Endothelial cell of umbilical vein (primary cell): ENCODE data around the gene RHOC. TPM values are rescaled to one million over a fixed set of nuclear protein-coding genes. Genes with fewer than 3 reads are reported as not detected.

Experiments used
- BruUV-seq: library from RNA; stranded (reverse); fragments of 400-500 nt; replicated peaks from 2 replicates; lab custom pipeline; 2021; lab: Mats Ljungman, UMichigan
- CTCF ChIA-PET: fragments of 300-600, 350-600 bp; sonication (Branson Sonifier 250); formaldehyde crosslinking; loops from one replicate; lab custom pipeline; 2021; ENCODE audit warnings: antibody characterized with exemption, inconsistent platforms; lab: Charles Lee
- POLR2A ChIA-PET: fragments of 300-600, 350-600 bp; sonication (Branson Sonifier 250); formaldehyde crosslinking; loops from one replicate; lab custom pipeline; 2021; ENCODE audit warnings: antibody characterized with exemption, inconsistent platforms; lab: Charles Lee
- DNase-seq: peaks from one replicate; pipeline ENCODE4 v3.0.0-alpha.2; 2011; ENCODE audit warnings: low read depth, low spot score
- FAIRE-seq: peaks from 2 replicates; lab custom pipeline; 2011; peaks lifted over from hg19 to GRCh38; lab: Jason Lieb, UNC
- H2AFZ ChIP-seq: 2 replicates; pipeline ENCODE4 v1.6.0; 2012; ENCODE audit warnings: low read depth, low read length, control low read depth, inconsistent platforms
- H3K27ac ChIP-seq: 2 replicates; pipeline ENCODE4 v1.5.1; 2011; ENCODE audit warnings: low read depth, mild to moderate bottlenecking, control low read depth, low read length, moderate library complexity; ENCODE audit not compliant: insufficient read depth
- H3K27me3 ChIP-seq, 2 experiments: 2 replicates each; pipeline versions ENCODE4 v1.6.0 to v1.6.1; 2011; ENCODE audit warnings: low read length in 2 of 2, mixed read lengths in 1 of 2; ENCODE audit not compliant: control insufficient read depth in 2 of 2, insufficient read depth in 2 of 2
- H3K36me3 ChIP-seq, 2 experiments: 2 replicates in 1 of 2; 3 replicates in 1 of 2; pipeline ENCODE4 v1.5.1; 2011; ENCODE audit warnings: low read length in 2 of 2, mild to moderate bottlenecking in 1 of 2, moderate library complexity in 1 of 2; ENCODE audit not compliant: control insufficient read depth in 2 of 2, insufficient read depth in 2 of 2; ENCODE audit errors: extremely low read depth in 1 of 2
- H3K4me1 ChIP-seq: 3 replicates; pipeline ENCODE4 v1.5.1; 2011; ENCODE audit warnings: mild to moderate bottlenecking, low read length; ENCODE audit not compliant: control insufficient read depth, insufficient read depth; ENCODE audit errors: extremely low read depth
- H3K4me2 ChIP-seq: 2 replicates; pipeline ENCODE4 v1.6.1; 2011; ENCODE audit warnings: low read length, control low read depth, mixed read lengths; ENCODE audit not compliant: insufficient read depth
- H3K4me3 ChIP-seq, 3 experiments: fragments of 200-600 bp in 1 of 3; sonication (generic), shearing (Covaris generic) in 1 of 3; replicated peaks in 1 of 3; 2 replicates each; pipeline ENCODE4 v1.5.1; 2011 to 2016; ENCODE audit warnings: control low read depth in 3 of 3, low read length in 3 of 3, mild to moderate bottlenecking in 2 of 3, inconsistent platforms in 1 of 3, low read depth in 1 of 3, moderate library complexity in 1 of 3; ENCODE audit not compliant: insufficient read depth in 1 of 3
- H3K79me2 ChIP-seq: 2 replicates; pipeline ENCODE4 v1.6.0; 2012; ENCODE audit warnings: low read length, inconsistent platforms; ENCODE audit not compliant: control insufficient read depth, insufficient read depth
- H3K9ac ChIP-seq: replicated peaks from 2 replicates; pipeline ENCODE3; 2011; ENCODE audit warnings: low read length, control low read depth; ENCODE audit not compliant: insufficient read depth; ENCODE audit errors: extremely low read depth
- H3K9me1 ChIP-seq: replicated peaks from 3 replicates; pipeline ENCODE4 v1.6.0; 2011; ENCODE audit warnings: mild to moderate bottlenecking, low read length; ENCODE audit not compliant: control insufficient read depth, insufficient read depth; ENCODE audit errors: extremely low read depth
- H3K9me3 ChIP-seq: replicated peaks from 2 replicates; pipeline ENCODE4 v1.5.1; 2012; ENCODE audit warnings: low read length, inconsistent platforms; ENCODE audit not compliant: control insufficient read depth, insufficient read depth
- H4K20me1 ChIP-seq: replicated peaks from 2 replicates; pipeline ENCODE3; 2011; ENCODE audit warnings: mild to moderate bottlenecking, low read length; ENCODE audit not compliant: control insufficient read depth, insufficient read depth; ENCODE audit errors: extremely low read depth
- CTCF ChIP-seq, 2 donors: IDR thresholded peaks; 1 replicate in 1 of 2; 2 replicates in 1 of 2; pipeline ENCODE4 v1.5.1; 2011; ENCODE audit warnings: low read length in 2 of 2, mild to moderate bottlenecking in 2 of 2, moderate library complexity in 2 of 2, control low read depth in 1 of 2, inconsistent platforms in 1 of 2, low read depth in 1 of 2; ENCODE audit not compliant: insufficient read depth in 1 of 2; ENCODE audit errors: extremely low read depth in 1 of 2
- EZH2 ChIP-seq: IDR thresholded peaks from 2 replicates; pipeline ENCODE4 v1.6.1; 2012; ENCODE audit warnings: borderline replicate concordance, low read depth, mild to moderate bottlenecking, moderate library complexity, low read length, inconsistent platforms; ENCODE audit not compliant: severe bottlenecking
- FOS ChIP-seq: IDR thresholded peaks from 2 replicates; pipeline ENCODE4 v1.6.1; 2011; ENCODE audit warnings: mild to moderate bottlenecking, low read length, moderate library complexity, borderline replicate concordance; ENCODE audit not compliant: insufficient read depth
- GATA2 ChIP-seq: IDR thresholded peaks from 2 replicates; pipeline ENCODE4 v1.7.0; 2011; ENCODE audit warnings: low read depth, mild to moderate bottlenecking, moderate library complexity, mixed read lengths, low read length; ENCODE audit not compliant: insufficient read length, insufficient read depth
- JUN ChIP-seq: IDR thresholded peaks from 2 replicates; pipeline ENCODE4 v1.6.1; 2011; ENCODE audit warnings: borderline replicate concordance, low read depth; ENCODE audit not compliant: insufficient read length, insufficient read depth
- MAX ChIP-seq: IDR thresholded peaks from 2 replicates; pipeline ENCODE4 v1.6.1; 2011; ENCODE audit not compliant: insufficient read depth, insufficient read length
- MYC ChIP-seq: IDR thresholded peaks from one replicate; pipeline ENCODE4 v1.6.1; 2011; ENCODE audit warnings: mild to moderate bottlenecking, low read depth, low read length
- POLR2A ChIP-seq: IDR thresholded peaks from 2 replicates; pipeline ENCODE4 v1.6.1; 2012; ENCODE audit warnings: low read depth, mild to moderate bottlenecking, control low read depth, low read length
- POLR2AphosphoS5 ChIP-seq: IDR thresholded peaks from 2 replicates; pipeline ENCODE4 v1.6.1; 2012; ENCODE audit warnings: low read depth, mild to moderate bottlenecking, control low read depth, low read length, moderate library complexity; ENCODE audit not compliant: insufficient read depth
- dilution Hi-C: fragments of 300-500 bp; cut with MboI; formaldehyde crosslinking; loops from one replicate; pipeline ENCODE4 v1.15.0; 2019; ENCODE audit warnings: low sequenced_read_pairs; ENCODE audit not compliant: extremely low pct_ligation_motif_present
- intact Hi-C: fragments of 100-400 bp; cut with micrococcal nuclease; formaldehyde crosslinking; loops from one replicate; pipeline ENCODE4 v1.10.0; 2022
- polyA plus RNA-seq, 4 experiments: library from polyadenylated mRNA; depleted of rRNA in 3 of 4; stranded (reverse) in 3 of 4; unstranded in 1 of 4; fragments of >200 nt; gene quantifications; 2 replicates each; pipeline versions ENCODE4 v1.2.1 to v1.2.3, GENCODE V29; 2011 to 2012; ENCODE audit warnings: missing spikeins in 1 of 4
- total RNA-seq: library from RNA; stranded (reverse); gene quantifications from 2 replicates; pipeline ENCODE4 v1.2.3, GENCODE V29; 2021

RHOC gene
- total and polyA plus RNA-seq, 2 donors (not counting 3 experiments of a cell fraction or from before 2014, with no cell fraction given), result 699 to 1,244 TPM

GRCh38 chr1:112712701-112713128 is 5.8 kb upstream of the RHOC start:
- no peak overlapping the region for H3K27ac ChIP-seq
- no peak for TF ChIP-seq POLR2AphosphoS5
- no peak for TF ChIP-seq GATA2
- no peak for TF ChIP-seq EZH2
- TF ChIP-seq FOS, result no peak
- no peak for TF ChIP-seq MYC
- TF ChIP-seq POLR2A, result no peak
- TF ChIP-seq JUN, result no peak
- no peak for TF ChIP-seq MAX
- TF ChIP-seq CTCF (IDR thresholded peaks at IDR 0.05; ENCODE audit: extremely low read depth in 1 of 2, insufficient read depth in 1 of 2, low read depth in 1 of 2, low read length in 2 of 2), result no peak
- FAIRE-seq (no peak), DNase-seq (no peak)
- no peaks in the 10 kb centered on the region for H3K36me3 ChIP-seq
- intact Hi-C loops, result loop anchor here (5.0 to 10.0 kb wide), 2 partner anchors 415 to 1192 kb away; partner anchors contain the start of genes AP4B1 and DCLRE1B
- BruUV-seq, result no TSS peak
- no peak overlapping the region for H3K9ac ChIP-seq
- no peaks in the 10 kb centered on the region for H3K27me3 ChIP-seq
- H2AFZ ChIP-seq, result no peak overlapping the region
- dilution Hi-C loops, result no loop called here
- CTCF ChIA-PET, result interaction anchor here (0.9 kb wide), 1 partner anchor 38 kb away, joined by 3 read pairs; no protein-coding TSS in a partner anchor
- no peaks in the 10 kb centered on the region for H3K9me3 ChIP-seq
- no peak overlapping the region for H3K4me2 ChIP-seq
- no peaks in the 10 kb centered on the region for H3K79me2 ChIP-seq
- no peaks in the 10 kb centered on the region for H3K9me1 ChIP-seq
- peaks cover 12% of the 10 kb centered on the region for H3K4me1 ChIP-seq
- no peaks in the 10 kb centered on the region for H4K20me1 ChIP-seq
- POLR2A ChIA-PET, result no interaction called here
- no peak overlapping the region for H3K4me3 ChIP-seq
